Spleen (tissue), 11 donors: Measurements from ENCODE around the gene DGKG. TPM values are rescaled to one million over a fixed set of nuclear protein-coding genes. Genes with fewer than 3 reads are reported as not detected.

Experiments
- DNase-seq: peaks from one replicate; pipeline ENCODE4 v3.0.0-alpha.2; 2020
- H3K27ac ChIP-seq, 8 donors: fragments of 200-600 bp; sonication (generic) in 7 of 8; 1 replicate in 4 of 8; 2 replicates in 4 of 8; pipeline versions ENCODE4 v1.5.0 to v1.8.0; 2016 to 2021; ENCODE audit warnings: inconsistent platforms in 4 of 8, mild to moderate bottlenecking in 4 of 8, moderate library complexity in 1 of 8
- H3K27me3 ChIP-seq, 7 donors: fragments of 200-600 bp; sonication (generic) in 6 of 7; replicated peaks in 1 of 7; 1 replicate in 4 of 7; 2 replicates in 3 of 7; pipeline versions ENCODE4 v1.5.0 to v1.8.0; 2016 to 2021; ENCODE audit warnings: inconsistent platforms in 3 of 7, mild to moderate bottlenecking in 1 of 7
- H3K36me3 ChIP-seq, 6 donors: fragments of 200-600 bp; sonication (generic) in 5 of 6; 1 replicate in 4 of 6; 2 replicates in 2 of 6; pipeline versions ENCODE4 v1.5.0 to v1.8.0; 2016 to 2021; ENCODE audit warnings: inconsistent platforms in 2 of 6
- H3K4me1 ChIP-seq, 6 donors: fragments of 200-600 bp; sonication (generic) in 5 of 6; 1 replicate in 3 of 6; 2 replicates in 3 of 6; pipeline versions ENCODE4 v1.5.0 to v1.8.0; 2016 to 2021; ENCODE audit warnings: inconsistent platforms in 3 of 6
- H3K4me3 ChIP-seq, 8 donors: fragments of 200-600 bp; sonication (generic) in 7 of 8; 1 replicate in 4 of 8; 2 replicates in 4 of 8; pipeline versions ENCODE4 v1.5.0 to v1.8.0; 2016 to 2021; ENCODE audit warnings: inconsistent platforms in 4 of 8, mild to moderate bottlenecking in 4 of 8, moderate library complexity in 2 of 8
- H3K9me3 ChIP-seq, 8 donors: fragments of 200-600 bp; sonication (generic) in 7 of 8; 1 replicate in 4 of 8; 2 replicates in 4 of 8; pipeline versions ENCODE4 v1.5.0 to v1.8.0; 2016 to 2021; ENCODE audit warnings: inconsistent platforms in 4 of 8
- POLR2A ChIP-seq, 3 donors: fragments of 450-650 bp; IDR thresholded peaks; one replicate each; pipeline ENCODE4 v1.5.1; 2017; ENCODE audit warnings: antibody characterized with exemption in 3 of 3, mild to moderate bottlenecking in 1 of 3
- POLR2AphosphoS5 ChIP-seq, 3 donors: sonication (generic); formaldehyde crosslinking; IDR thresholded peaks; one replicate each; pipeline ENCODE4 v1.5.1; 2017; ENCODE audit warnings: antibody characterized with exemption in 3 of 3
- WGBS, 5 donors: extraction: QIAGEN DNeasy Blood & Tissue Kit in 3 of 5; methylation state at CpG; one replicate each; pipeline versions ENCODE4 v1.1.5 to v1.1.7; 2013 to 2018; 5-methylcytosine and 5-hydroxymethylcytosine counted together
- intact Hi-C: fragments of 100-400 bp; cut with DNase I; formaldehyde crosslinking; loops from one replicate; pipeline ENCODE4 v1.15.0; 2023; ENCODE audit warnings: low total_unique reads
- polyA plus RNA-seq, 3 donors: library from polyadenylated mRNA; stranded (reverse); fragments of 200-250 nt; gene quantifications; one replicate each; pipeline ENCODE4 v1.2.1, GENCODE V29; 2013
- total RNA-seq, 7 donors: library from RNA; depleted of rRNA in 3 of 7; stranded (reverse); fragments of >200 nt in 3 of 7; fragmentation: NEBNext Ultra II Directional in 4 of 7; extraction: Animal tissue kit (Norgen Biotek cat#: 25700) in 4 of 7; gene quantifications; one replicate each; pipeline versions ENCODE4 v1.1.0 to v1.2.1, GENCODE V29; 2016 to 2021
- TF ChIP-seq, protein P1 (sequence below), 11 experiments: fragments of 200-600 bp in 7 of 11; fragments of 450-650 bp in 4 of 11; sonication (generic) in 4 of 11; IDR thresholded peaks in 8 of 11; conservative IDR thresholded peaks in 3 of 11; 1 replicate in 7 of 11; 2 replicates in 4 of 11; pipeline versions ENCODE4 v1.4.0 to v1.8.0; 2016 to 2021; ENCODE audit warnings: antibody characterized with exemption in 11 of 11, inconsistent platforms in 4 of 11, mild to moderate bottlenecking in 1 of 11
- donor health status: healthy with polysubstance abuse.
- donor health status: DM: no; HTN: no; CAD: no; lungs with moderate emphysema.
- donor health status: DM: no; HTN: no; CAD: no.
- donor health status: Bipolar disorder and iron deficiency.
- donor health status: healthy.
- donor health status: DM: no; HTN: no; CAD: no.
- donor health status: DM: yes; HTN: yes; CAD: no.

The DGKG gene
- total and polyA plus RNA-seq, 10 donors, result 0.22 to 7.7 (median 5.4) TPM

DNA sequence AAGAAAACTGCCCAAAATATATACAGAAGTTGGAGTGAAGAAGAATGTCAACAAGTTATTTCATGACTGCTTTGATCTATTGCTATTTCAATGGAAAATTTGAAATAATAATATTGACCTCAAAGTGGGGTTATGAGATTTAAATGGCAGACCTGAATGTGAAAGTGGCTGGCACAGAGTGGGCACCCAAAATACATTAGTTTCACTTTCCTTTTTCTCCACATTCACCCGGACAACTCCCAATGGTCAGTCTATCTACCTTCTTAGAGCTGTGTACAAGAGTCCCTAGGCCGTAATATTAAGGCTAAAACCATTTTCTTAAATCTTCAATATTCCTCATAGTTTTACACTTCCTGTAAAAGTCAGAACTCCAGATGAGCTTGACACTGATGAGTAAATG lies 191.5 kb downstream of the DGKG start:
- Histone ChIP-seq H3K27me3 (no peaks in the 10 kb centered on the region), H3K4me1 (peaks cover 0 to 5% (median 0%) of the 10 kb centered on the region in 6 donors), H3K36me3 (peaks cover 0 to 19% (median 0%) of the 10 kb centered on the region in 6 donors), H3K4me3 (no peak overlapping the region), H3K9me3 (no peaks in the 10 kb centered on the region), H3K27ac (no peak overlapping the region)
- 24 to 55% (median 36%) methylated on average over 2 of the region's 2 CpGs for WGBS, 5 donors
- TF ChIP-seq, protein P1, sequence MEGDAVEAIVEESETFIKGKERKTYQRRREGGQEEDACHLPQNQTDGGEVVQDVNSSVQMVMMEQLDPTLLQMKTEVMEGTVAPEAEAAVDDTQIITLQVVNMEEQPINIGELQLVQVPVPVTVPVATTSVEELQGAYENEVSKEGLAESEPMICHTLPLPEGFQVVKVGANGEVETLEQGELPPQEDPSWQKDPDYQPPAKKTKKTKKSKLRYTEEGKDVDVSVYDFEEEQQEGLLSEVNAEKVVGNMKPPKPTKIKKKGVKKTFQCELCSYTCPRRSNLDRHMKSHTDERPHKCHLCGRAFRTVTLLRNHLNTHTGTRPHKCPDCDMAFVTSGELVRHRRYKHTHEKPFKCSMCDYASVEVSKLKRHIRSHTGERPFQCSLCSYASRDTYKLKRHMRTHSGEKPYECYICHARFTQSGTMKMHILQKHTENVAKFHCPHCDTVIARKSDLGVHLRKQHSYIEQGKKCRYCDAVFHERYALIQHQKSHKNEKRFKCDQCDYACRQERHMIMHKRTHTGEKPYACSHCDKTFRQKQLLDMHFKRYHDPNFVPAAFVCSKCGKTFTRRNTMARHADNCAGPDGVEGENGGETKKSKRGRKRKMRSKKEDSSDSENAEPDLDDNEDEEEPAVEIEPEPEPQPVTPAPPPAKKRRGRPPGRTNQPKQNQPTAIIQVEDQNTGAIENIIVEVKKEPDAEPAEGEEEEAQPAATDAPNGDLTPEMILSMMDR (IDR thresholded peaks at IDR 0.05 in 8 of 11, conservative IDR thresholded peaks at IDR 0.05 in 3 of 11), result no peak
- TF ChIP-seq POLR2A (IDR thresholded peaks at IDR 0.05), result no peak
- TF ChIP-seq POLR2AphosphoS5 (IDR thresholded peaks at IDR 0.05), result no peak
- intact Hi-C loops, result no loop called here
- no peak for DNase-seq

DNA sequence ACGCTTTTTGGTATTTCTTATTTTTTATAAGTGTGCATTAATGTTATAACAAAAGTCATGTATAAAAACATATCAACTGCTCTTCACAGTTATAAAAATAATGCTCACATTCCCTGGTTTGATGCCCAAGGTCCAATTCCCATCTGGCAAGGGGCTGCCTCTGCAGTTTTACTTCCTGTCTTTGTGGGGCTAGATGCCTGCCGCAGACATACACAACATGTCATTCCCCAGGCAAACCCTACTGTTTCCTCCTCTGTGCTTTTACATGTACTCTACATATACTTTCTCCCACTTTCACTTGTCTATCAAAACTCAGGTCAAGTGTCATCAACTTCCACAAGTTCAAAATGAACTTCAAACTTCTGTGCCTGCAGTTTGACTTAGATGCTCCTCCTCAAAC lies 192.7 kb downstream of the DGKG start:
- no peak for DNase-seq
- WGBS, 5 donors, result 71 to 85% (median 76%) methylated on average over 2 of the region's 2 CpGs
- H3K27ac ChIP-seq, result no peak overlapping the region
- no peaks in the 10 kb centered on the region for H3K9me3 ChIP-seq
- no peak for TF ChIP-seq POLR2A (IDR thresholded peaks at IDR 0.05)
- H3K36me3 ChIP-seq, result peaks cover 0 to 15% (median 0%) of the 10 kb centered on the region in 6 donors
- intact Hi-C loops, result no loop called here
- H3K4me3 ChIP-seq, result no peak overlapping the region
- H3K4me1 ChIP-seq, result peaks cover 0 to 5% (median 0%) of the 10 kb centered on the region in 6 donors
- no peaks in the 10 kb centered on the region for H3K27me3 ChIP-seq

DNA sequence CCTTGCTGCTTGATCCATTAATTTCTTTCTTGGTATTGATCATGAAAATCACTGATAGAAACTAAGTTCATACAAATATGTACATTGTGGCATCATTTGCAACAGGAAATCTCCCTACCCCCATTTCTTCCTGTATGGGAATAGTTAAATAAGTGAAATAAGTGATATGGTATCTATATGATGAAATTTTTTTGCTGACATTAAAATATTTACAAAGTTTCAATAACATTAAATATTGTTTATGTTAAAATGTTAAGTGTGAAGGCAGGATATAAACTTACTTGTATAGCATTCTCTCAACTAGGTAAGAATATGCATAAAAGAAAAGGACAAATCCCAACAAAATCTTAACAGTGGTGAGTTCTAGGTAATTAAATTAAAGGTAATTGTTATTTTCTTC lies 193.1 kb downstream of the DGKG start:
- H3K27me3 ChIP-seq, result peaks cover 0 to 4% (median 0%) of the 10 kb centered on the region in 7 donors
- DNase-seq, result no peak
- TF ChIP-seq POLR2A (IDR thresholded peaks at IDR 0.05), result no peak
- H3K4me3 ChIP-seq, result no peak overlapping the region
- H3K4me1 ChIP-seq, result peaks cover 0 to 5% (median 0%) of the 10 kb centered on the region in 6 donors
- H3K9me3 ChIP-seq, result no peaks in the 10 kb centered on the region
- intact Hi-C loops, result no loop called here
- no peak overlapping the region for H3K27ac ChIP-seq
- H3K36me3 ChIP-seq, result peaks cover 0 to 18% (median 0%) of the 10 kb centered on the region in 6 donors

DNA sequence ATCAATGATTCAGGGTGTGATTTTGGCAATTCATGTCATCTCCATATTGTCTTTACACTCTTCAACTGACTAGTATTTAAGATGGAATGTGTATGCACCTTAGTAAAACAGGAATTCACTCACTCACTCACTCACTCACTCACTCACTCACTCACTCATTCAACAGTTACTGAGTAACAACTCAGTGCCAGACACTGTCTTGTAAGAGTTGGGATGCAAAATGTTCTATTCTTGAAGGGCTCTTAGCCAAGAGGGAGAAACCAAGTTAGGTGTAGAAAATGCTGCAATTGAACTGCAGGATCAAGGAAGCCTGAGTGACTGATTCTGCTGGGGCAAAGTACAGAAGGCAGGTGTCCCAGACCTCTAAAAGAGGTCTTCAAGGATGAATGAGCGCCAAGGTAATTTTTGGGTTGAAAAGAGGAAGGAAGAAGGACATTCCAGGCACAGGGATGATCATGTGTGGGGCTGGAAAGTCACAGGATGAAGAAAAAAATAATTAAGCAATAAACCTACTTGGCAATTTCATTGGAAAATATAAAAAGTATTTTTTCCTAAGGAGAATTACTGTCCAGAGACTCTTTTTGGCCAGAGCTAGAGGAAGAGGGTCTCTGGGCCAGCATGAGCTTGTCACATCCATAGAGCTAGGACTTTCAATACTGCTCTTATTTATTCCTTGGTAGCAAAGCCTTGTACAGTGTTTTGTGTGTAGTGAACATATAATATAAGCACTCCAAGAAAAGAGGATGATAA lies 194.2 kb downstream of the DGKG start:
- H3K4me1 ChIP-seq, result peaks cover 0 to 5% (median 0%) of the 10 kb centered on the region in 6 donors
- no peak overlapping the region for H3K4me3 ChIP-seq
- H3K27ac ChIP-seq, result no peak overlapping the region
- 76 to 89% (median 83%) methylated on average over 1 of the region's 1 CpG for WGBS, 5 donors
- no peaks in the 10 kb centered on the region for H3K9me3 ChIP-seq
- intact Hi-C loops, result no loop called here
- peaks cover 0 to 4% (median 0%) of the 10 kb centered on the region in 7 donors for H3K27me3 ChIP-seq
- DNase-seq, result no peak
- TF ChIP-seq POLR2AphosphoS5 (IDR thresholded peaks at IDR 0.05) (no peak), POLR2A (IDR thresholded peaks at IDR 0.05) (no peak)
- TF ChIP-seq, protein P1 (IDR thresholded peaks at IDR 0.05 in 8 of 11, conservative IDR thresholded peaks at IDR 0.05 in 3 of 11), result no peak
- peaks cover 0 to 18% (median 0%) of the 10 kb centered on the region in 6 donors for H3K36me3 ChIP-seq

DNA sequence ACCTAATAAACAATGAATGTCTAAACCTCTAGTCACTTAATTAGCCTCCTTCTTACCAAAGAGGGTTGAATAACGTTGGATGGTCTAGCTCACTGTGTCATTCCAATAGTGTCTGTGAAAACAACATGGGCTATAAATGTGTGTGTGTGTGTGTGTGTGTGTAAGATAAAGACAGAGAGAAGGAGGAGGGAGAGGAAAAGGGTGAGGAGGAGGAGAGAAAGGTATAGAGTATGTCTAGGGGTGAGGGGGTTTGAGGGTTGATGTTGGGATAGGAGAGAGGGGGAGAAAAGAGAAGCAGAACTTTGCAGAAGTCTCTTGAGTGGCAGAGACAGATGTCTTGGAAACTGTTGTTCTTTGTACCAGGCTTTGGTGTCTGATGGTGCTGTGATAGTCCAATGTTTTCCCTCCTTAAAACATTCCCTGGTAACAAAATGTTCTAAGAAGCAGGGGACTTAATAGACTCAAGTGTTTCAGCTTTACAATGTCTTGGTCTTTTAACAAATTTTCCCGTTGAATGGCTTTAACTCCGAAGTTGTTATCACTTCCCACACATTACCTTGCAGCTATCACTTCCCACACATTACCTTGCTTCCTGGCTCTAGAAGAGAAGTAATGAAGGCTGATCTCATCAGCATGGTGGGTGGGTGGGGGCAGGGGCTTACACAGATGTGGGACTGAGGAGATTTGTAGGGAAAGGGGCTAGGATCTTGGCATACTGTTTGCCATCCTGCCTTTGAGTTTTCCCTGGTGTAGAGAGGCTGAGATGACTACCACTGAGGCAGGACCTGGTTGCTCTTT lies 195.3 kb downstream of the DGKG start:
- TF ChIP-seq POLR2AphosphoS5 (IDR thresholded peaks at IDR 0.05) (no peak), POLR2A (IDR thresholded peaks at IDR 0.05) (no peak)
- TF ChIP-seq, protein P1 (IDR thresholded peaks at IDR 0.05 in 8 of 11, conservative IDR thresholded peaks at IDR 0.05 in 3 of 11), result no peak
- 41 to 69% (median 59%) methylated on average over 3 of the region's 3 CpGs for WGBS, 5 donors

More for the DNA sequence above, 195.3 kb downstream of the DGKG start:
- peaks cover 0 to 10% (median 0%) of the 10 kb centered on the region in 7 donors for H3K27me3 ChIP-seq
- DNase-seq, result no peak
- no peak overlapping the region for H3K27ac ChIP-seq
- peaks cover 0 to 19% (median 0%) of the 10 kb centered on the region in 6 donors for H3K36me3 ChIP-seq
- no peaks in the 10 kb centered on the region for H3K9me3 ChIP-seq
- H3K4me1 ChIP-seq, result peaks cover 0 to 5% (median 0%) of the 10 kb centered on the region in 6 donors
- H3K4me3 ChIP-seq, result no peak overlapping the region
- intact Hi-C loops, result no loop called here
